ENCODE data around the gene TLK1.
"Not testable (repeated sequence)": the region's sequence is repeated elsewhere in the genome, so short reads cannot be mapped to it uniquely, and the experiment has no call there.

Gene TLK1

DNA sequence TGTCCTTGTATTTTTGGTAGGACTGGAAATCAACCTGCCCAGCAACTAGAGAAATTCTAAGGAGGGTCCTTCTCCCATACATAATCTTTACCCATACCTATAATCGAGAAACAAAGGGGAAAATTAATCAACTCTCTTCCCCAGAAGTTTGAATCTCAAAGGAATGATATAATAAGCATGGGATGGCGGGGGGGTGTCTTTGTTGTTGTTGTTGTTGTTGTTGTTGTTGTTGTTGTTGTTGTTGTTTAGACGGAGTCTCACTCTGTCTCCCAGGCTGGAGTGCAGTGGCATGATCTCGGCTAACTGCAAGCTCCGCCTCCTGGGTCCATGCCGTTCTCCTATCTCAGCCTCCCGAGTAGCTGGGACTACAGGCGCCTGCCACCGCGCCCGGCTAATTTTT, 69.2 kb downstream of the TLK1 start:
- H3K4me3 Mint-ChIP-seq, ATAC-seq, DNase-seq, H3K27ac Mint-ChIP-seq, H3K27me3 Mint-ChIP-seq, H3K9me3 Mint-ChIP-seq: not testable (repeated sequence)
- peaks cover 54% of the 10 kb centered on the region for H3K4me1 Mint-ChIP-seq
- H3K36me3 Mint-ChIP-seq (ENCODE audit: low read depth): peaks cover 14% of the 10 kb centered on the region

DNA sequence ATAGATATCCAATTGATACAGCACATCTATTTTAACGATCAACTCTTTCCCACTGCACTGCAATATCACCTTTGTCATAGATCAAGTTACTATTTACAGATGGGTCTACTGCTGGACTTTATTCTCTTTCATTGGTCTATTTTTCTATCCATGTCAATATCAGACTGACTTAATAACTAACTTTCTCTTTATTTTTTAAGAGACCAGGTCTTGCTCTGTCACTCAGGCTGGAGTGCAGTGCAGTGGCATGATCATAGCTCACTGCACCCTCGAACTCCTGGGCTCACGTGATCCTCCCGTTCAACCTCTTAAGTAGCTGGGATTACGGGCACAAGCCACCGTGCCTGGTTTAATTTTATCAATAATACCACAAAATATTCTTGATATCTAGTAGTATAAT, 71.2 kb downstream of the TLK1 start:
- Mint-ChIP-seq H3K27ac (no peak overlapping the region), H3K9me3 (no peaks in the 10 kb centered on the region), H3K27me3 (no peaks in the 10 kb centered on the region), H3K4me1 (peaks cover 55% of the 10 kb centered on the region), H3K4me3 (no peak overlapping the region), H3K36me3 (ENCODE audit: low read depth) (peaks cover 16% of the 10 kb centered on the region)
- ATAC-seq (no peak), DNase-seq (no peak)

DNA sequence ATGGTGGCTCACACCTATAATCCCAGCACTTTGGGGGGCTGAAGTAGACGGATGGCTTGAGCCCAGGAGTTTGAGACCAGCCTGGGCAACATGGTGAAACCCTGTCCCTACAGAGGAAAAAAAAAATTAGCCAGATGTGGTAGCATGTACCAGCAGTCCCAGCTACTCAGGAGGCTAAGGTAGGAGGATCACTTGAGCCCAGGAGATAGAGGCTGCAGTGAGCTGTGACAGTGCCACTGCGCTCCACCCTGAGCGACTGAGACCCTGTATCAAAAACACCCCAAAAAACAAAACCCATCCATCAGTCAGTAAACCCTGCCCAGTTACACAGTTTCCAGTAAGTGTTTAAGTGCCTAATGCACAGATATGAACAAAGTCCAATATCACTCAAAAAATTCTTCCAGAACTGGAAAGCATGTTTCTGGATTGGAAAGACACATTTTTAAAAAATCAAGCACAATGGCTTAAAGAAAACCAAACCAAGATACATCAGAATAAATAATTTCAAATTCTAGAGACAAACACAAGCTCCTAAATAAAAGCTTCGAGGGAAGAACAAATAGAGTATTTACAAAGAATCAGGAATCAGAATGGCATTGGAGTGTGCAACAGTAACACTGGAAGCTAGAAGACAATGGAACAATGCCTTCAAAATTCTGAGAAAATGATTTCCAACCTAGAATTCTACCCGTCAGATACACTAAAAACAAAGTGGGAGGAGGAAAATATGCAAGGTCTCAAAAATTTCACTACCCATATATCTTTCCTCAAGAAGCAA, 72.4 kb downstream of the TLK1 start:
- H3K27ac Mint-ChIP-seq: no peak overlapping the region
- peaks cover 60% of the 10 kb centered on the region for H3K4me1 Mint-ChIP-seq
- no peak overlapping the region for H3K4me3 Mint-ChIP-seq

DNA sequence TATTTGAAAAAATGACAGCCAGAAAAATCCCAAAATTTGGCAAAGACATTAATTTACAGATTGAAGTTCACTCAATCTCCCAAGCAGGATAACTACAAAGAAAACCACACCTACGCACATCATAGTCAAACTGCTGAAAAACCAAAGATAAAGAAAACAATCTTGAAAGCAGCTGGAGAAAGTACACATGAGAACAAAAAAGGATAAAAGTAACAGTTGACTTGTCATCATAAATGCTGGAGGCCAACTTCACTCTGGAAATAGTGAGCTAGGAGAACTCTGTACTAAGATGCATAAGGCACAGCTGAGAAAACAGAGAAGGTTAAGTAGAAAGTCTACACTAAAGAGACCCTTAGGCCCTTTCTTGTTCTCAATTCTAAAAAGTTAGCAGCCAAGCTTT, 73.1 kb downstream of the TLK1 start:
- H3K9me3 Mint-ChIP-seq: no peaks in the 10 kb centered on the region
- ATAC-seq (no peak), DNase-seq (no peak)
- peaks cover 16% of the 10 kb centered on the region for H3K36me3 Mint-ChIP-seq (ENCODE audit: low read depth)
- no peak overlapping the region for H3K4me3 Mint-ChIP-seq
- peaks cover 56% of the 10 kb centered on the region for H3K4me1 Mint-ChIP-seq
- H3K27me3 Mint-ChIP-seq: no peaks in the 10 kb centered on the region
- peak overlapping the region; percentile 67 for H3K27ac Mint-ChIP-seq

More for the DNA sequence above, 72.4 kb downstream of the TLK1 start:
- Mint-ChIP-seq H3K36me3 (ENCODE audit: low read depth) (peaks cover 16% of the 10 kb centered on the region), H3K27me3 (no peaks in the 10 kb centered on the region), H3K9me3 (no peaks in the 10 kb centered on the region)
- ATAC-seq (no peak), DNase-seq (no peak)

DNA sequence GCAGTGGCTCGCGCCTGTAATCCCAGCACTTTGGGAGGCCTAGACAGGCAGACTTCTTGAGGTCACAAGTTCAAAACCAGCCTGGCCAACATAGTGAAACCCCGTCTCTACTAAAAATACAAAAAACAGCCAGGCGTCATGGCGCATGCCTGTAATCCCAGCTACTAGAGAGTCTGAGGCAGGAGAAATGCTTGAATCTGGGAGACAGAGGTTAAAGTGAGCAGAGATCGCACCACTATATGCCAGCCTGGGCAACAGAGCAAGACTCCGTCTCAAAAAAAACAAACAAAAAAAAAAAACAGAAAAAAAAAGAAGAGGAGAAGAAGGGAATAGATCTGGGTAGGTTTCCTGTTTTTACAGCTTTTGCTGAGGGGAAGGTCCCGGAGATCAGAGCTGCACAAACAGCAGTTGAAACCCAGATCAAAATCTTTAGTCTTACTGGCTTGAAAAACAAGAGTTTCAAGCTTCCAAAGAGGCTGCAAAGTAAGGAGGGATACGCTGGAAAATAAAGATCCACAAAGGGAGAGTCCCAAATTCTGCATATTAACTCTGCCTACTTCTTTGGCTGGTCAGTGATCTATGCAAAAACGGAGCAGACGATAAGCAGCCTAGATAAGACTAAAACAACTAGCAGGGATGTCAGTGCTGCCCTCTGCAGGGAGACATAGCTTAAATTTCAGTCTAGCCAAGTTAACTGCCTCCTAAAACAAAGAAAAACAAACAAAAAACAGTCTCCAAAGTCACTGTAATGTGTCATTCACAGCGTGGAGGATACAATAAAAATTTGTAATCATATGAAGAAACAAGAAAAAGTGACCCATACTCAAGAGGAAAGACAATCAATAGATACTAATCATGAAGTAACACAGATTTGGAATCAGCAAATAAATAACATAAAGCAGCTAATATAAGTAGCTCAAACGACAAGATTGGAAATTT, 74.1 kb downstream of the TLK1 start:
- Mint-ChIP-seq H3K9me3 (no peaks in the 10 kb centered on the region), H3K4me3 (peak overlapping the region; percentile 57), H3K36me3 (ENCODE audit: low read depth) (peaks cover 9% of the 10 kb centered on the region), H3K27ac (peak overlapping the region; percentile 70), H3K4me1 (peaks cover 59% of the 10 kb centered on the region), H3K27me3 (no peaks in the 10 kb centered on the region)
- DNase-seq (peak; percentile 50), ATAC-seq (peak; percentile 79)

DNA sequence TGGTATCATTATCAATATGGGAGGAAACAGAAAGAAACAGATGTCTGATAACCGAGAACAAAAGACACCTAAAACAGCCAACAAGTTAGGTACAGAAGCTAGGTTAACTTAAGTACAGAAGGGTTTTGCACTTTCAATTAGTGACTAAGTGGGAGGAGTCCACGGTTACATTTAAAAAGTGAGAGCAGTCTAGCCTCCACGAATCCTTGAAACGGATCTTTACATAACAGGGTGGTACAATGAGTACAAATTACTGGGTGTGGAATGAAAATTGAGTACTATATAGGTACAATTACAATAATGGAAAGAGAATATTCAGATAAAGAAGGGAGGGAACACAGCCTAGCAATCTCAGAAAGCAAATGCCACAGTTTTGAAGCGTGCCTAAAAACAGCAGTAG, 76.6 kb downstream of the TLK1 start:
- Mint-ChIP-seq H3K36me3 (ENCODE audit: low read depth) (peaks cover 10% of the 10 kb centered on the region), H3K4me1 (peaks cover 64% of the 10 kb centered on the region), H3K4me3 (peak overlapping the region; percentile 40), H3K27ac (peak overlapping the region; percentile 28), H3K27me3 (no peaks in the 10 kb centered on the region), H3K9me3 (no peaks in the 10 kb centered on the region)
- DNase-seq (no peak), ATAC-seq (peak; percentile 67)

DNA sequence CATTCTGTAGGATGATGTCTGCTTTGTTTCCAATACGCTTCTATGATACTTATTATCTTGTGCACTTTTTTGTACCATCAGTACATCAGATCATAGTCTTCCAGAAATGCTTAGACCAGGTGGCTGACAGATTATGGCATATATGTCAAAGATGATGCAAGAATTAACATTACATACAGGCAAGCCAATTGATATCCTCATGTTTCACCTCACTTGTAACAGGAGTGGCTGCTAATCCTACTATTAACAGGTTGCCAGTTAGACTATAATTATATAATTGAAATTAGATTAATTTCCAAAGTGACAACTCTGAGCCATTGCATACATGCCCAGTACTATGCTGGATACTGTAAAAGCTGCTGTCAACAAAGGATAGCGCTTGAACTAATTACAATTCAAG, 77.2 kb downstream of the TLK1 start:
- peaks cover 60% of the 10 kb centered on the region for H3K4me1 Mint-ChIP-seq
- peaks cover 14% of the 10 kb centered on the region for H3K36me3 Mint-ChIP-seq (ENCODE audit: low read depth)
- no peak for ATAC-seq
- no peaks in the 10 kb centered on the region for H3K9me3 Mint-ChIP-seq
- no peak overlapping the region for H3K4me3 Mint-ChIP-seq
- DNase-seq: no peak
- peak overlapping the region; percentile 25 for H3K27ac Mint-ChIP-seq
- no peaks in the 10 kb centered on the region for H3K27me3 Mint-ChIP-seq

DNA sequence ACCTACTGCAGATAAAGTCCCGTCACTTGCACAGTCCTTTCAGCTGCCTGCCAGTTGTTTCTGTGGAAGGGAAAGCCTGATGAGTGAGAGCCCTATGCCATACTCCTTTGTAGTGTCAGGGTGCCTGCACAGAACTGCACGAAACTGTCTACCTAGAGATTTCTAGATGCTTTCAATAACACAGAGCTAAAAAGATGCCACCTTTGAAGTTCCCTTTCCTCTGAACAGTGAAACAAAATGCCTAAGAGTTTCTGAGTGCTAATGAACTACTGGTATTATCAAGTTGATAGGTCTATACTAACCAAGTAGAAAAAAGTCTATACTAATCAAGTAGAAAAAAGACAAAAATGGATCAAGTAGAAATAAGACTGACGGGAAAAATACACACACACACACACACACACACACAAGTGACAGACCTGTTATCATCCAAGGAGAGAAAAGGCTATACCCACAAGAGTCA, 79.0 kb downstream of the TLK1 start:
- DNase-seq: no peak
- peak; percentile 64 for ATAC-seq
- Mint-ChIP-seq H3K4me3 (no peak overlapping the region), H3K36me3 (ENCODE audit: low read depth) (peaks cover 25% of the 10 kb centered on the region), H3K4me1 (peaks cover 53% of the 10 kb centered on the region), H3K27me3 (no peaks in the 10 kb centered on the region), H3K9me3 (peaks cover 5% of the 10 kb centered on the region), H3K27ac (peak overlapping the region; percentile 21)

DNA sequence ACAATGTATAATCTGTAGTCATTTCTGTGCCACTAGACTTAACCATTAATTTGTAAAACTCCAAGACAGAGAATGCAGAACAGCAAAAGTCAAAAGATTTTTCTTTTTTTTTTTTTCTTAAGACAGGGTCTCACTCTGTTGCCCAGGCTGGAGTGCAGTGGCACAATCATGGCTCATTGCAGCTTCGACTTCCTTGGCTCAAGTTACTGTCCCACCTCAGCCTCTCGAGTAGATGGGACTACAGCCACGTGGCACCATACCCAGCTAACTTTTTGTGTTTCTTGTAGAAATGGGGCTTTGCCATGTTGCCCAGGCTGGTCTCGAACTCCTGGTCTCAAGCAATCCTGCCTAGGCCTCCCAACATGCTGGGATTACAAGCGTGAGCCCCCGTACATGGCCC, 80.1 kb downstream of the TLK1 start:
- no peak for DNase-seq
- Mint-ChIP-seq H3K4me3 (no peak overlapping the region), H3K27me3 (no peaks in the 10 kb centered on the region), H3K27ac (no peak overlapping the region), H3K36me3 (ENCODE audit: low read depth) (peaks cover 32% of the 10 kb centered on the region), H3K4me1 (peaks cover 46% of the 10 kb centered on the region), H3K9me3 (peaks cover 5% of the 10 kb centered on the region)
- ATAC-seq: no peak

DNA sequence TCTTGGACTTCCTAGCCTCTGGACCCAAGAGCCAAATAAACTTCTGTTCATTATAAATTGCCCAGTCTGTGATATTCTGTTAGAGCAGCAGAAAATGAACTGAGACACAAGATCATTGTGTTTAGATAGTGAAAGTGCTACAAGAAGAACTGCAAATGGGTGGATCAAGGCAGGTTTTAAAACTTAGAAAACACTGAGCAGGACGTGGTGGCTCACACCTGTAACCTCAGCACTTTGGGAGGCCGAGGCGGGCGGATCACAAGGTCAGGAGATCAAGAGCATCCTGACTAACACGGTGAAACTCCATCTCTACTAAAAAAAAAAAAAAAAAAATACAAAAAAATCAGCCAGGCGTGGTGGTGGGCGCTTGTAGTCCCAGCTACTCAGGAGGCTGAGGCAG, 84.3 kb downstream of the TLK1 start:
- Mint-ChIP-seq H3K27ac (peak overlapping the region; percentile 10), H3K4me1 (peaks cover 13% of the 10 kb centered on the region), H3K36me3 (ENCODE audit: low read depth) (peaks cover 44% of the 10 kb centered on the region)
- H3K9me3 Mint-ChIP-seq, H3K4me3 Mint-ChIP-seq, ATAC-seq, H3K27me3 Mint-ChIP-seq, DNase-seq: not testable (repeated sequence)

DNA sequence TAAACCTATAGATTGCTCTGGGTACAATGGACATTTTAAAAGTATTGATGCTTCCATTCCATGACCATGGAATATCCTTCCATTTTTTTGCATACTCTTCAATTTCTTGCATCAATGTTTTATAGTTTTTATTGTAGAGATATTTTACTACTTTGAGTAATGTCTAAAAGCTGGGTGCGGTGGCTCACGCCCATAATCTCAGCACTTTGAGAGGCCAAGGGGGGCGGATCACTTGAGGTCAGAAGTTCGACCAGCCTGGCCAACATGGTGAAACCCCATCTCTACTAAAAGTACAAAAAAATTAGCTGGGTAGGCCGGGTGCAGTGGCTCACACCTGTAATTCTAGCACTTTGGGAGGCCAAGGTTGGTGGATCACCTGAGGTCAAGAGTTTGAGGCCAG, 88.5 kb downstream of the TLK1 start:
- DNase-seq (no peak), ATAC-seq (no peak)
- no peak overlapping the region for H3K27ac Mint-ChIP-seq
- peaks cover 51% of the 10 kb centered on the region for H3K36me3 Mint-ChIP-seq (ENCODE audit: low read depth)
- H3K27me3 Mint-ChIP-seq: no peaks in the 10 kb centered on the region
- no peak overlapping the region for H3K4me3 Mint-ChIP-seq
- H3K4me1 Mint-ChIP-seq: peaks cover 4% of the 10 kb centered on the region
- peaks cover 2% of the 10 kb centered on the region for H3K9me3 Mint-ChIP-seq

DNA sequence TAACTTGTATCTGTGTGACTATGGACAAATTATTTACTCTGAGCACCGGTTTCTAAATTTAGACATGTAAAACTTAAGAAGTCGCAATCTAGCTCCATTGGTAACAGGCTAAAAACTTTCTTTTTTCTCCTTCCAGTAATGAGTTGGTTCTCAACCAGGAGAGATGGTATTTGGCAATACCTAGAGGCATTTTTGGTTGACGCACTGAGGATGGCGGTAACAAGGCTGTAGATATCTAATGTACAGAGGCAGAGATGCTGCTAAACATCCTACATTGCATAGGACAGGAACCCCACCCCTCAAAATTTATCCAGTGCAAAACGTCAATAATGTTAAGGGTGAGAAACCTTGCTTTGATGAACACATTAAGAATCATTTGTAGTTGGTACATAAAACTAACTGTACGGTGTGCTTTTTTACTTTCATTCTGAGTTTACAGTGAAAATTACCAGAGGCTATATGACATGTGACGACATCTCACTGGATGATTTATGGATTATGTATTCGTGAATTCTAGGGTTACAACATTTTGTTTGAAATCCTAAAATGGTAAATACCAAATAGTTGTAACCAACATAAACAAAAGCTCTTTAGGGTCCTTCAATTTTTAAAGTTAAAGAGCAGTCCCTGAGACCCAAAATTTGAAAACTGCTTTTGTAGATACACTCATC, 91.3 kb downstream of the TLK1 start:
- Mint-ChIP-seq H3K27ac (no peak overlapping the region), H3K36me3 (ENCODE audit: low read depth) (peaks cover 39% of the 10 kb centered on the region), H3K4me3 (no peak overlapping the region), H3K27me3 (no peaks in the 10 kb centered on the region), H3K9me3 (no peaks in the 10 kb centered on the region), H3K4me1 (peaks cover 9% of the 10 kb centered on the region)
- DNase-seq (no peak), ATAC-seq (no peak)

DNA sequence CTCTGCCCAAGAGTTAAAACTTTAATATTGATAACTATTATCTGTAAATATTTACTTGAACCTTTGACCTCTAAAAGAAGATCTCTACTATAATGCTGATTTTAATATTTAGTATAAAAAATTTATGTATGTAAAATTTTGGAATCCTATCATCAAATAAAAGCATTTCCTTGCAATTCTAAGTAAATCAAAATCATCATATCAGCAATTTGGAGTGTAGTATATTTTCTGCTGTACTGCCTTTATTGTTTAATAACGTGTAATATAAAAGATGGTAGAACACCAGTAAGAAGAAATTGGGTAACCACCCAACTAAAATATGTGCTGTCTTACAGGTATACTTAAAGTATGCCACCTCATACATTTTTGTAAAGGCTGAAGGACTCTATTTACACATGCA, 94.6 kb downstream of the TLK1 start:
- no peaks in the 10 kb centered on the region for H3K9me3 Mint-ChIP-seq
- H3K4me1 Mint-ChIP-seq: peaks cover 12% of the 10 kb centered on the region
- no peak overlapping the region for H3K4me3 Mint-ChIP-seq
- DNase-seq (no peak), ATAC-seq (no peak)
- peaks cover 25% of the 10 kb centered on the region for H3K36me3 Mint-ChIP-seq (ENCODE audit: low read depth)
- no peaks in the 10 kb centered on the region for H3K27me3 Mint-ChIP-seq
- no peak overlapping the region for H3K27ac Mint-ChIP-seq

DNA sequence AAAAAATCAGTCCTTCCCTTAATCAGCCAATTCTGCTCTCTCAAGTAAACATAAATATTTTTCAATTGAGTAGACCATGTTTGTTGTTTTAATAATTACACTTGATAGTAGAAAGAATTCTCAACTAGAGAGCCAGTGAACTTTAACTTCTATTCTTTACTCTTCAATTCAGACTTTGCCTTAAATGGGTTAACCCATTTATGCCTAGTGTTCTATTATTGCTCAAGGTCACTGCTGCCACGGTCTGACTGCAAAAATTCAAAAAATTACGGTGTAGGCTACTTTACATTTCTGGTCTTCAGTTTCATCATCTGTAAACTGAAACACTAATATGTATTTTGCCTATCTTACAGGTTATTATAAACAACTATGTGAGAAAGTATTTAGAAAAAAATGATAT, 103.1 kb downstream of the TLK1 start:
- no peak for ATAC-seq
- Mint-ChIP-seq H3K4me1 (no peaks in the 10 kb centered on the region), H3K4me3 (no peak overlapping the region), H3K27ac (no peak overlapping the region), H3K36me3 (ENCODE audit: low read depth) (peaks cover 48% of the 10 kb centered on the region), H3K27me3 (no peaks in the 10 kb centered on the region), H3K9me3 (no peaks in the 10 kb centered on the region)
- no peak for DNase-seq
